ENCODE measurements around the gene RAB33B.

GRCh38 chr4:139441029-139441428 lies 12.9 kb upstream of the RAB33B start:
- no peak for TF ChIP-seq CTCF (IDR thresholded peaks at IDR 0.05)
- no peak for TF ChIP-seq RELA (CRISPR knock-in tag; IDR thresholded peaks at IDR 0.05; ENCODE audit: borderline replicate concordance)
- TF ChIP-seq ATF3 (CRISPR knock-in tag; conservative IDR thresholded peaks at IDR 0.05), result no peak
- TF ChIP-seq MLX (CRISPR knock-in tag; IDR thresholded peaks at IDR 0.05), result no peak
- no peak for TF ChIP-seq NFE2L1 (CRISPR knock-in tag; IDR thresholded peaks at IDR 0.05)
- TF ChIP-seq NR3C1 (CRISPR knock-in tag; conservative IDR thresholded peaks at IDR 0.05; ENCODE audit: low read depth), result no peak
